ENCODE results near the gene XBP1. TPM values are rescaled to one million over a fixed set of nuclear protein-coding genes. Genes with fewer than 3 reads are reported as not detected.
"Not testable (repeated sequence)": the region's sequence is repeated elsewhere in the genome, so short reads cannot be mapped to it uniquely, and the experiment has no call there.

Gene XBP1
- total and polyA plus RNA-seq, 2 donors (not counting 3 experiments of a cell fraction or from before 2014, with no cell fraction given): 90.4 to 102 TPM

- CTCF ChIA-PET: interaction anchor here (0.6 to 1.4 kb wide), 3 partner anchors 8 to 68 kb away, joined by 3 to 4 read pairs (median 4); no protein-coding TSS in a partner anchor
- no peaks in the 10 kb centered on the region for H3K9me3 ChIP-seq (replicated peaks; ENCODE audit: control insufficient read depth, insufficient read depth, low read length)
- BruUV-seq (replicated peaks): no TSS peak
- H3K4me1 ChIP-seq (ENCODE audit: control insufficient read depth, extremely low read depth, insufficient read depth, low read length): no peaks in the 10 kb centered on the region
- intact Hi-C loops (cut with micrococcal nuclease) (no loop called here), dilution Hi-C loops (cut with MboI; ENCODE audit: extremely low pct_ligation_motif_present, low sequenced_read_pairs) (no loop called here)
- no peaks in the 10 kb centered on the region for H3K36me3 ChIP-seq (ENCODE audit: control insufficient read depth in 2 of 2, extremely low read depth in 1 of 2, insufficient read depth in 2 of 2, low read length in 2 of 2)
- DNase-seq (ENCODE audit: low read depth, low spot score): no peak
- H4K20me1 ChIP-seq (replicated peaks; ENCODE audit: control insufficient read depth, extremely low read depth, insufficient read depth, low read length): no peaks in the 10 kb centered on the region
- TF ChIP-seq EZH2 (IDR thresholded peaks at IDR 0.05; ENCODE audit: borderline replicate concordance, low read depth, low read length, severe bottlenecking): no peak
- TF ChIP-seq JUN (IDR thresholded peaks at IDR 0.05; ENCODE audit: borderline replicate concordance, insufficient read depth, insufficient read length, low read depth): no peak
- TF ChIP-seq MAX (IDR thresholded peaks at IDR 0.05; ENCODE audit: insufficient read depth, insufficient read length): no peak
- TF ChIP-seq GATA2 (IDR thresholded peaks at IDR 0.05; ENCODE audit: insufficient read depth, insufficient read length, low read depth, low read length): no peak
- TF ChIP-seq FOS (IDR thresholded peaks at IDR 0.05; ENCODE audit: borderline replicate concordance, insufficient read depth, low read length): no peak
- TF ChIP-seq MYC (IDR thresholded peaks at IDR 0.05; ENCODE audit: low read depth, low read length): no peak
- TF ChIP-seq CTCF (IDR thresholded peaks at IDR 0.05; ENCODE audit: extremely low read depth in 1 of 2, insufficient read depth in 1 of 2, low read depth in 1 of 2, low read length in 2 of 2): no peak
- TF ChIP-seq POLR2A (IDR thresholded peaks at IDR 0.05; ENCODE audit: low read depth, low read length): no peak
- no peak for TF ChIP-seq POLR2AphosphoS5 (IDR thresholded peaks at IDR 0.05; ENCODE audit: insufficient read depth, low read depth, low read length)
- no peaks in the 10 kb centered on the region for H3K9me1 ChIP-seq (replicated peaks; ENCODE audit: control insufficient read depth, extremely low read depth, insufficient read depth, low read length)
- no peak overlapping the region for H3K4me2 ChIP-seq (ENCODE audit: insufficient read depth, low read length)
- POLR2A ChIA-PET: interaction anchor here (0.7 kb wide), 1 partner anchor 11 kb away, joined by 10 read pairs; no protein-coding TSS in a partner anchor
- no peaks in the 10 kb centered on the region for H3K27me3 ChIP-seq (ENCODE audit: control insufficient read depth in 2 of 2, insufficient read depth in 2 of 2, low read length in 2 of 2)
- H3K79me2 ChIP-seq (ENCODE audit: control insufficient read depth, insufficient read depth, low read length): no peaks in the 10 kb centered on the region
- no peak for FAIRE-seq
- no peak overlapping the region for H3K9ac ChIP-seq (replicated peaks; ENCODE audit: extremely low read depth, insufficient read depth, low read length)
- H2AFZ ChIP-seq (ENCODE audit: low read depth, low read length): no peak overlapping the region
- no peak overlapping the region for H3K27ac ChIP-seq (ENCODE audit: insufficient read depth, low read depth, low read length)
- no peak overlapping the region for H3K4me3 ChIP-seq (replicated peaks in 1 of 3; ENCODE audit: insufficient read depth in 1 of 3, low read depth in 1 of 3, low read length in 3 of 3)
Observed at GRCh38 chr22:28759861-28760560, 40.4 kb downstream of the XBP1 start.

GRCh38 chr22:28754512-28754911, 45.9 kb downstream of the XBP1 start:
- H3K4me2 ChIP-seq (ENCODE audit: insufficient read depth, low read length); H3K9ac ChIP-seq (replicated peaks; ENCODE audit: extremely low read depth, insufficient read depth, low read length); CTCF ChIA-PET; FAIRE-seq; dilution Hi-C loops (cut with MboI; ENCODE audit: extremely low pct_ligation_motif_present, low sequenced_read_pairs); H2AFZ ChIP-seq (ENCODE audit: low read depth, low read length); H4K20me1 ChIP-seq (replicated peaks; ENCODE audit: control insufficient read depth, extremely low read depth, insufficient read depth, low read length); H3K27me3 ChIP-seq (ENCODE audit: control insufficient read depth in 2 of 2, insufficient read depth in 2 of 2, low read length in 2 of 2); BruUV-seq (replicated peaks); H3K27ac ChIP-seq (ENCODE audit: insufficient read depth, low read depth, low read length); H3K9me1 ChIP-seq (replicated peaks; ENCODE audit: control insufficient read depth, extremely low read depth, insufficient read depth, low read length); DNase-seq (ENCODE audit: low read depth, low spot score); intact Hi-C loops (cut with micrococcal nuclease); H3K4me3 ChIP-seq (replicated peaks in 1 of 3; ENCODE audit: insufficient read depth in 1 of 3, low read depth in 1 of 3, low read length in 3 of 3); H3K36me3 ChIP-seq (ENCODE audit: control insufficient read depth in 2 of 2, extremely low read depth in 1 of 2, insufficient read depth in 2 of 2, low read length in 2 of 2); H3K9me3 ChIP-seq (replicated peaks; ENCODE audit: control insufficient read depth, insufficient read depth, low read length); H3K79me2 ChIP-seq (ENCODE audit: control insufficient read depth, insufficient read depth, low read length); POLR2A ChIA-PET: not testable (repeated sequence)
- peaks cover 18% of the 10 kb centered on the region for H3K4me1 ChIP-seq (ENCODE audit: control insufficient read depth, extremely low read depth, insufficient read depth, low read length)

All from endothelial cell of umbilical vein (primary cell).